ENCODE measurements around the gene TBX4.

TBX4 gene

DNA sequence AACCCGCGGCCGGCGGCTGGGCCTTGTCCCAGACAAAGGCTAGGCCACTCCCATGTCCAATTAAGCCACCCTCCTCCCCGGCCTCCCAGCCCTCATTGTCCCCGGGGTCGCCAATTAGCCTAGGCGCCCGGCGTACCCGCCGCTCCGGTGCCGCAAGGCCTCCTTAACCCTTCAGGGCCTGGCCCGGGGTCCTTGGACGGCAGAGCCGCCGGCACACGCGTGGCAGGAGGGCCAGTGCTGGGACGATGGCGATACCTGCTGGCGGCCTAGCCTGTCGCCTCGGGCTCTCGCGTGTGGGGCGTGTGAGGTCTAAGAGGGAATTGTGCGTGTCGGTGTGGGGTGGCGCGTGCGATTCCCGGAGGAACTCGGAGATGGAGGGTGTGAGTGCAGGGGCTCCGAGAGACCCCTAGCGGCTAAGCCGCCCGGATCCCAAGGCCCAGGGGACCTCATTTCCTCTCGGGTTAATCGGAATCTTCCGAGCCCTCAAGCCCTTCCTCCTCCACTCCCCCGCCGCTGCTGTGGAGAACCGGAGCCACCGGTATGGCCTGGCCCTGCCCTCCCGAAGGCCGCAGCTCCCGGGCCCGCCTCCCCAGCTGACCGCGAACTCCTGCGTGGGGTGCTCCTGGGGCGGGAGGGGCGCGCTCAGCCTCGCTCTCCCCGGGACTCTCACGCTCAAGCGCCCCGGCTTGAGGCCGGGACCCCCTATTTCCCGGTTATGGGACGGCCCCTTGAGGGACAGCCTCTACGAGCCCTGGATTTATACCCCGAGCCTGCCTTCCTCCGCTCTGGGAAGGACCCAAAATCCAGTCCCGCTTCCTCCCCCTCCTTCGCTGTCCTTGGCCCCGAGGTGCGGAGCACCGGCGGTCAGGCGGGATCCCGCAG, 40.7 kb upstream of the TBX4 start:
- TF ChIP-seq, protein P1, sequence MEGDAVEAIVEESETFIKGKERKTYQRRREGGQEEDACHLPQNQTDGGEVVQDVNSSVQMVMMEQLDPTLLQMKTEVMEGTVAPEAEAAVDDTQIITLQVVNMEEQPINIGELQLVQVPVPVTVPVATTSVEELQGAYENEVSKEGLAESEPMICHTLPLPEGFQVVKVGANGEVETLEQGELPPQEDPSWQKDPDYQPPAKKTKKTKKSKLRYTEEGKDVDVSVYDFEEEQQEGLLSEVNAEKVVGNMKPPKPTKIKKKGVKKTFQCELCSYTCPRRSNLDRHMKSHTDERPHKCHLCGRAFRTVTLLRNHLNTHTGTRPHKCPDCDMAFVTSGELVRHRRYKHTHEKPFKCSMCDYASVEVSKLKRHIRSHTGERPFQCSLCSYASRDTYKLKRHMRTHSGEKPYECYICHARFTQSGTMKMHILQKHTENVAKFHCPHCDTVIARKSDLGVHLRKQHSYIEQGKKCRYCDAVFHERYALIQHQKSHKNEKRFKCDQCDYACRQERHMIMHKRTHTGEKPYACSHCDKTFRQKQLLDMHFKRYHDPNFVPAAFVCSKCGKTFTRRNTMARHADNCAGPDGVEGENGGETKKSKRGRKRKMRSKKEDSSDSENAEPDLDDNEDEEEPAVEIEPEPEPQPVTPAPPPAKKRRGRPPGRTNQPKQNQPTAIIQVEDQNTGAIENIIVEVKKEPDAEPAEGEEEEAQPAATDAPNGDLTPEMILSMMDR (IDR thresholded peaks at IDR 0.05; ENCODE audit: extremely low read depth, missing control alignments) = no peak
- DNase-seq (ENCODE audit: low spot score) = peak; percentile 69

DNA sequence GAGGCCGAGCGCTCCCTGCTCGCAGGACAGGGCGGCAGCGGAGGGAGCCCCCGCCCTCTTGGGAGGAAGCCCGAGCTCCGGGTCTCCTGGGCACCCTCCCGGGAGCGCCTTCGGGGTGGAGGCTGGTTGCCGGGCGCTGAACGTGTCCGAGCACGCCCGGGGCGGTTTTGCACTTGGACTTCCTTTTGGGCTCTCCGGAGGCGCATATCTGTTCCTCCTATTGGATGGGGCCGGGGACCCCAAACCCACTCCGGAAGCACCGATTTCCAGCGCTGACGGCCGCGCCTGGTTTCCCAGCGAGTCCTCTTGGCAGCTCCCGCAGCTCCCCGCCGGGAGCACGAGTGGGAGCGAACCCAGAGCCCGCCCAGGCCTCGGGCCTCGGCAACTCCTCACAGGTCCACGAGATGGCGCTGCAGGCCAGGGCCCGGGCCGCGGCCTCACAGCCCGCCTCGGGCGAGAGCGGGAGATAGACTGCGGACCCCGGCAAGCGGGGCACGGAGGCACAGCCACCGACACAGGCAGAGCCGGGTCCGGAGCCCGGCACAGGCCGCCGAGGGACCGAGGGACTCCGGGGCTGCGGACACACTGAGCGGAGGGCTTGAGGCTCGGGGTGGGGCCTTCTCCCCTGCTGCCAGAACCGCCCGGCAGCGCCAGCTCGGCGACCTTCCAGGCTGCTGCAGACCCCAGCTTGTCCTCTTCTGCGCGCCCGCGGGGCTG, 39.9 kb upstream of the TBX4 start:
- TF ChIP-seq, protein P1 (IDR thresholded peaks at IDR 0.05; ENCODE audit: extremely low read depth, missing control alignments) = peak; percentile 67
- DNase-seq (ENCODE audit: low spot score) = peak; percentile 96

DNA sequence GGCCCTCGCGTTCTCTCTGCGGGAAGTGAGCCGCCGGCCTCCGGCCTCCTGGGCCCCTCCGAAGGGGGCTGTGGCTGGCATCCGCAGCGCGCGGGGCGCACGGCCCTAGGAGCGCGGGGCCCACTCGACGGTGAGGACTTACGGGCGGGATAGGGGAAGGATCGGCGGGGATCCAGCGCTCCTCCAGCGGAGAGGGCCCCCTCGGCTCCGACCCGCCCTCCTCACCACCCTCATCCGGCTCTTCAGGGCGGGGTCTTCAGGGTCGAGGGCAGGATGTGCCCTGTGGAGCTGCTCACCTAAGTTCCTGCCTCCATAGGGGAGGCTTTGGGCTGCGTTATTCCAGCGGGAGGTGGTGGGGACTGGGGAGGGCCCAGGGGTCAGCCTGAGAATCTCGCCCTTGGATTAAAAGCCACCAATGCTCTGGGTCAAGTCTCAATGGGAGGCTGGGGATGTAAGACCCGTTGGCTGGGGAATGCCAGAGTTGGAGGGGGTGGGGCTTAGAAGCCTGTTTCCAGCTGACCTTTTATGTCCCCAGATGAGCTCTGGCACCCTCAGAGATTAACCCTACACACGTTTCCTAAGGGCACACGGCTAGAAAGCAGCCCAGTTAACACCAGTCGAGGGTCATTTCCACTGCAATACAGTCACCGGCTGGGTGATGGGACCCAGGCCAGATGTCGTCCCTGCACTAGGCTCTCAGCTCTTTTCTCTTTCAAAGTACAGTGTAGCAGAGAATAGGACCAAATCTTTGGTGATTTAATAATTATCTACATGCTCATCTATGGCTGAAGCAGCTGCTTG, 39.2 kb upstream of the TBX4 start:
- TF ChIP-seq, protein P1 (IDR thresholded peaks at IDR 0.05; ENCODE audit: extremely low read depth, missing control alignments) = no peak
- DNase-seq (ENCODE audit: low spot score) = peak; percentile 37

DNA sequence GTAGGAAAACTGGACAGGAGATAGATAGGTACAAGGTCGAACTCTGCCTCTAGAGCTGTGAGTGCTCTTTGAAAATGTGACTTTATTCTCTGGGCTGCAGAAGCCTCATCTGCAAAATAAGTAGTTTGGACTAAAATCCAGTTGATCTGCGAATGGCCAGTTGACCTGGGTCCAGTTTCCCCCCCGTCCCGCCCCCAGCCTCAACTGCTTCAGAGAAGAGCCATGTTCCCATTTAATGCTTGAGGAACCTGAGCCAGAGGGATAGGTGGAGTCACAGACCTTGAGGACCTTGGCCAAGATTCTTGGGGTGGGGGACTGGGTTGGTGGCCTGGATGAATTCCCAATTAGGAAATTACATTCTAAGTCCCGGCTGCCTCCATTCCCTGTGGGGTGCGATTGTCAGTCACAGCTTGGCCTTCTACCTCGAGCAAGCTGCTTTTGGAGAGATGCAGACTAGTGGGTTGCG, 38.5 kb upstream of the TBX4 start:
- TF ChIP-seq, protein P1 (IDR thresholded peaks at IDR 0.05; ENCODE audit: extremely low read depth, missing control alignments) = no peak
- peak; percentile 21 for DNase-seq (ENCODE audit: low spot score)

DNA sequence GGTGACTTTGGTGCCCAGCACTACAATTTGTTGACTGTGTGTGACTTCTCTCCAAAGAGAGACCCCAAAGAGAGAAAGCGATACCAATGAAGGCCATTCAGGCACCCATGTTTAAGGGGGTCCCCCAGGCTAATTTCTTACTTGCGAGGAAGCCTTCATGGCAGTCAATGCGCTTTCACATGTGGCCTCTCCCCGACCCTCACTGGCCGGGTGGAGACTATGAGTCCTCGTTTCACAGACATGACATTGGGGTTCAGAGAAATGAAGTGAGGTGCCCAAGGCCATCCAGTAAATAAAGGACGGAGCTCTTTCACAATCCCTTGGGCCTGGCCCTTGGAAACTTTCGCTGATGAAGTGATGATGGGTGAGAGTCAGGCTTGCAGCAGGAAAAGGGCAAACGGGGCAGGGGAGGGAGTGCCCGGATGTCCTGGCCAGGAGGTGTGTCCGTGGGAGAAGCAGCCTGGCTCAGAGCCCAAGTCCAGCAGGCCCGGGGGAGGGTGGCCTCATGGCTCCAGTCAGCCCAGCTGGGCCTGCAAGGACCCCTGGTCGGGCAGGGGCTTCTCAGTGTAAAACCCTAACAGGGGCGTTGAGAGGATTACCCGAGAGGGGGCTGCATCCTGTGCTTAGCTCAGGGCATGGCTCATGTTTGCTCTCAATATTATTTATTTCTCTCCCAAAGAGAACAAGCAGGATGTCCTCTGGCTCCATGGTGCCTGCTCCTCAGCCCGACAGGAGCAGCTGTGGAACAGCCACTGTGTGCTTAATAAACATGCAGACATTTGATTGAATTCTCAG, 37.9 kb upstream of the TBX4 start:
- DNase-seq (ENCODE audit: low spot score) = peak; percentile 20
- TF ChIP-seq, protein P1 (IDR thresholded peaks at IDR 0.05; ENCODE audit: extremely low read depth, missing control alignments) = no peak

DNA sequence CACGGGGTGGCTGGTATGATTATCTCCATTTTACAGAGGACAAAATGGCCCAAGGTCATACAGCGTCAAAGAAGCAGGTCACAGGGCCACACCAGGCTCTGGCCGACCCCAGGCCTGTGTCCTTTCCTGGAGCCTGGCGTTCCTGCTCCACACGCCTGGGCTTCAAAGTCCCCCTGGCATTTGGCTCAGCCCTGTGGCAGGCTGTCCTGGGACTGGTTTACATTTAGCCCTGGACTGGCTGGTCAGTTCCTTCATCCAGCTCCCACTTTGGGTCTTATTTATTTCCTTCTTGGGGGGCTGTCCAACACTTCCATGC, 37.3 kb upstream of the TBX4 start:
- peak; percentile 7 for DNase-seq (ENCODE audit: low spot score)
- TF ChIP-seq, protein P1 (IDR thresholded peaks at IDR 0.05; ENCODE audit: extremely low read depth, missing control alignments) = no peak
